Peyer's patch (tissue), 4 donors: ENCODE measurements around the gene SEMA4D. TPM values are rescaled to one million over a fixed set of nuclear protein-coding genes. Genes with fewer than 3 reads are reported as not detected.

Experiments used
- DNase-seq, 3 donors: peaks; one replicate each; pipeline ENCODE4 v3.0.0-alpha.2; 2017 to 2019
- H3K27ac ChIP-seq, 4 donors: fragments of 200-600 bp; sonication (generic); one replicate each; pipeline ENCODE4 v1.5.1; 2016 to 2019
- H3K27me3 ChIP-seq, 2 donors: fragments of 200-600 bp; sonication (generic); one replicate each; pipeline ENCODE4 v1.5.1; 2019
- H3K36me3 ChIP-seq, 3 donors: fragments of 200-600 bp; sonication (generic); one replicate each; pipeline ENCODE4 v1.5.1; 2016 to 2019
- H3K4me1 ChIP-seq, 4 donors: fragments of 200-600 bp; sonication (generic); one replicate each; pipeline ENCODE4 v1.5.1; 2016 to 2019
- H3K4me3 ChIP-seq, 4 donors: fragments of 200-600 bp; sonication (generic); 1 replicate in 3 of 4; 2 replicates in 1 of 4; pipeline ENCODE4 v1.5.1; 2016 to 2019; ENCODE audit warnings: mild to moderate bottlenecking in 1 of 4
- H3K9me3 ChIP-seq, 4 donors: fragments of 200-600 bp; sonication (generic); one replicate each; pipeline ENCODE4 v1.5.1; 2016 to 2019; ENCODE audit warnings: mild to moderate bottlenecking in 1 of 4
- CTCF ChIP-seq, 6 experiments: fragments of 450-650 bp in 4 of 6; fragments of 200-600 bp in 2 of 6; sonication (generic) in 1 of 6; IDR thresholded peaks; one replicate each; pipeline ENCODE4 v1.5.1; 2017 to 2019; ENCODE audit warnings: antibody characterized with exemption in 6 of 6, mild to moderate bottlenecking in 3 of 6, moderate library complexity in 1 of 6
- POLR2A ChIP-seq, 2 donors: fragments of 450-650 bp; IDR thresholded peaks; one replicate each; pipeline ENCODE4 v1.5.1; 2017; ENCODE audit warnings: antibody characterized with exemption in 2 of 2, mild to moderate bottlenecking in 2 of 2, moderate library complexity in 2 of 2
- total RNA-seq, 4 donors: library from RNA; depleted of rRNA; stranded (reverse); fragments of >200 nt; gene quantifications; one replicate each; pipeline ENCODE4 v1.1.0, GENCODE V29; 2016

The SEMA4D gene
- total RNA-seq, 4 donors from 2014 or later = 24.3 to 124 (median 30.0) TPM

GRCh38 chr9:89477811-89478630, 19.9 kb downstream of the SEMA4D start:
- Histone ChIP-seq H3K4me3 (peak overlapping the region in 2 of 4 donors; percentile 2 to 6), H3K36me3 (no peaks in the 10 kb centered on the region), H3K27me3 (no peaks in the 10 kb centered on the region), H3K4me1 (peaks cover 0 to 39% (median 17%) of the 10 kb centered on the region in 4 donors), H3K27ac (peak overlapping the region in 3 of 4 donors; percentile 37 to 68 (median 54)), H3K9me3 (no peaks in the 10 kb centered on the region)
- DNase-seq = peak in 2 of 3 donors; percentile 47 to 63
- no peak for TF ChIP-seq POLR2A (IDR thresholded peaks at IDR 0.05)
- peak in 3 of 6 experiments; percentile 12 to 15 (median 13) for TF ChIP-seq CTCF (IDR thresholded peaks at IDR 0.05)

GRCh38 chr9:89477384-89477783, 20.5 kb downstream of the SEMA4D start:
- Histone ChIP-seq H3K4me1 (peaks cover 0 to 34% (median 14%) of the 10 kb centered on the region in 4 donors), H3K9me3 (no peaks in the 10 kb centered on the region), H3K36me3 (no peaks in the 10 kb centered on the region), H3K4me3 (peak overlapping the region in 2 of 4 donors; percentile 6 to 14), H3K27ac (peak overlapping the region in 3 of 4 donors; percentile 37 to 68 (median 54)), H3K27me3 (no peaks in the 10 kb centered on the region)
- TF ChIP-seq CTCF (IDR thresholded peaks at IDR 0.05) (no peak), POLR2A (IDR thresholded peaks at IDR 0.05) (no peak)
- DNase-seq = peak in 2 of 3 donors; percentile 33 to 43

DNA sequence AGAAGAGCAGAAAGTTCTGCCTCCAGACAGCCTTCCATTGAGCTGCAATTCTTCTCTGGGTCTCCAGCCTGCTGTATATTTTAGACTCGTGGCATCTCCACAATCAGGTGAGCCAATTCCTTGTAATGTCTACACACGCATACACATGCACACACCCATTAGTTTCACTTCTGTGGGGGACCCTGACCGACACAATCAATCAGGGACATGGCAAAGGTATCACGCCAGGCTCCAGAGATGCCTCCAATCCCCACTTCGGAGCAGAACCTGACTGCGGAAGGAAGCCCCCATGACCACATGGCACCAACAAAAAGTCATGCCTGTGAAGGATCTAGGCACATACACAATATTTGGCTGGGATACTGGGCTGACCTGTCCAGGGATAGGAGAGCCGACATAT, 21.4 kb downstream of the SEMA4D start:
- H3K27ac ChIP-seq = peak overlapping the region in 3 of 4 donors; percentile 37 to 68 (median 54)

DNA sequence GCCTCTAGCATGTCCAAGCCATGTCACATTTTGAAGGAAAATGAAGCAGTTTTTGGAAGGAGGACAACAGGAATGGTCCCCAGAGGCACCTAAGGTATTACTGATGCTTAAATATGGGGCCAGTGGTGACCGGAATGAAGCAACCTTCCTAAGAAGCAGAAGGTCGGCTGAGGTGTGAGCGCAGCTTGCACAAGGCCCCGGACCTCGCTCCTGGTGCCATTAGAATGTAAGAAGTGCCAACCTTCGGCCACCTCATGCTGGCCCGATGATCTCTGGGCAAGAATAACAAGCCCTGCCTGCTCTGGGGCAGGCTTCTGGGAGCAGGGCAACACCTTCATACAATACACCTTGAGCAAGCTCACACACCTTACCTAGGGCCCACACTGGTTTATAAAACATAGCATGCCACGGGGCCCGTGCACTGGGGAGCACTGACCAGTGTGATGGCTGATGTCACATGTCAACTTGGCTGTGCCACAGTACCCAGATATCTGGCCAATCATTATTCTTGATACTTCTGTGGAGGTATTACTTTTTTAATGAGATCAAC, 21.9 kb downstream of the SEMA4D start:
- DNase-seq = peak in 2 of 3 donors; percentile 30
- H3K4me3 ChIP-seq = no peak overlapping the region
- no peaks in the 10 kb centered on the region for H3K36me3 ChIP-seq
- H3K27ac ChIP-seq = peak overlapping the region in 2 of 4 donors; percentile 54 to 68
- H3K27me3 ChIP-seq = no peaks in the 10 kb centered on the region
- no peaks in the 10 kb centered on the region for H3K9me3 ChIP-seq
- peaks cover 0 to 27% (median 11%) of the 10 kb centered on the region in 4 donors for H3K4me1 ChIP-seq
- TF ChIP-seq CTCF (IDR thresholded peaks at IDR 0.05) (no peak), POLR2A (IDR thresholded peaks at IDR 0.05) (no peak)

More for the DNA sequence above, 21.4 kb downstream of the SEMA4D start:
- no peaks in the 10 kb centered on the region for H3K9me3 ChIP-seq
- DNase-seq = peak in 2 of 3 donors; percentile 5 to 30
- peaks cover 0 to 29% (median 13%) of the 10 kb centered on the region in 4 donors for H3K4me1 ChIP-seq
- no peaks in the 10 kb centered on the region for H3K27me3 ChIP-seq
- H3K36me3 ChIP-seq = no peaks in the 10 kb centered on the region
- no peak overlapping the region for H3K4me3 ChIP-seq
- TF ChIP-seq CTCF (IDR thresholded peaks at IDR 0.05) (no peak), POLR2A (IDR thresholded peaks at IDR 0.05) (no peak)

DNA sequence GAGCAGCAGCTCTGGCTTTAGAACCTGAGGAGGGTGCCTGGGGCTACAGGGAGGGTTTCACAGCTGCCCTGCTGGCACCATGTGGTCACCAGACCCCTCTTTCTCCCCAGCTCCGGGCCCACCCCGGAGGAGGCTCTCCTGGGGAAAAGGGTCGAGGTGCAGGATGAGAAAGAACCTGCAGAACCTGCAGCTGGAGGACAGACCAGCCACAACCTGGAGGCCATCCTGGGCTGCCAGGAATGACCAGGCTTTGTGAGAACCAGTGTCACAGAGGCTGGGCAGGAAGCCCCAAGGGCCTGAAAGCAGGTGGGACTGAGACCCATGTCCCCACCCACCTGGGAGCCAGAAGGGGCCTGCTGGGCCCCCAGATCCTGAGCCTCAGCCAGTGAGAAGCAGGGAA, 23.0 kb downstream of the SEMA4D start:
- Histone ChIP-seq H3K9me3 (no peaks in the 10 kb centered on the region), H3K36me3 (no peaks in the 10 kb centered on the region), H3K4me3 (no peak overlapping the region), H3K27me3 (no peaks in the 10 kb centered on the region), H3K27ac (peak overlapping the region; percentile 8 to 63 (median 44)), H3K4me1 (peaks cover 0 to 22% (median 12%) of the 10 kb centered on the region in 4 donors)
- peak in 2 of 3 donors; percentile 21 to 43 for DNase-seq
- TF ChIP-seq CTCF (IDR thresholded peaks at IDR 0.05) (no peak), POLR2A (IDR thresholded peaks at IDR 0.05) (no peak)
